HEK293T (cell line): ENCODE measurements around the gene MRPL11.

Experiments used
- HDGF ChIP-seq: fragments of 450-650 bp; IDR thresholded peaks from 2 replicates; pipeline ENCODE4 v1.6.1; 2017; ENCODE audit warnings: antibody characterized with exemption, borderline replicate concordance
- PKNOX1 ChIP-seq: fragments of 450-650 bp; IDR thresholded peaks from 2 replicates; pipeline ENCODE4 v1.6.1; 2016
- SP1 ChIP-seq: fragments of 450-650 bp; IDR thresholded peaks from 2 replicates; pipeline ENCODE4 v1.6.1; 2017
- TARDBP ChIP-seq: fragments of 450-650 bp; IDR thresholded peaks from 2 replicates; pipeline ENCODE4 v1.6.1; 2016

- no peak for TF ChIP-seq HDGF
- no peak for TF ChIP-seq SP1
- no peak for TF ChIP-seq TARDBP
- TF ChIP-seq PKNOX1 = no peak
Observed at GRCh38 chr11:66408488-66409214, 30.0 kb downstream of the MRPL11 start.
